SK-N-SH (cell line): ENCODE measurements around the gene RELB. TPM values are rescaled to one million over a fixed set of nuclear protein-coding genes. Genes with fewer than 3 reads are reported as not detected.
"Not testable (repeated sequence)": the region's sequence is repeated elsewhere in the genome, so short reads cannot be mapped to it uniquely, and the experiment has no call there.

Experiments used
- CTCF ChIA-PET: fragments of 300-600, 350-600 bp; formaldehyde crosslinking; extraction: SDS; loops from one replicate; lab custom pipeline; 2021; lab: Yijun Ruan, JAX
- POLR2A ChIA-PET: fragments of 350-600 bp; sonication (Branson Sonifier 250); formaldehyde crosslinking; extraction: SDS; loops from one replicate; lab custom pipeline; 2020; ENCODE audit warnings: antibody characterized with exemption, inconsistent platforms; lab: Yijun Ruan, JAX
- DNase-seq: peaks from one replicate; pipeline ENCODE4 v3.0.0; 2012
- H2AFZ ChIP-seq: fragments of 200-600 bp; sonication (generic); 2 replicates; pipeline ENCODE4 v1.8.1; 2016; ENCODE audit warnings: antibody characterized with exemption, mild to moderate bottlenecking, low read depth
- H3F3A ChIP-seq: fragments of 200-600 bp; sonication (generic); replicated peaks from 2 replicates; pipeline ENCODE3; 2016; ENCODE audit warnings: antibody characterized with exemption, mild to moderate bottlenecking; ENCODE audit not compliant: insufficient read depth
- H3K27ac ChIP-seq, 2 experiments: fragments of 200-500 bp in 1 of 2; fragments of 200-600 bp in 1 of 2; sonication (Bioruptor generic) in 1 of 2; sonication (generic), shearing (Covaris generic) in 1 of 2; 2 replicates each; pipeline versions ENCODE4 v1.5.1 to v1.6.1; 2014 to 2016; ENCODE audit warnings: low read depth in 2 of 2, inconsistent platforms in 1 of 2, low read length in 1 of 2, mild to moderate bottlenecking in 1 of 2, mixed read lengths in 1 of 2
- H3K27me3 ChIP-seq: fragments of 200-600 bp; sonication (generic), shearing (Covaris generic); 2 replicates; pipeline ENCODE4 v1.6.1; 2016; ENCODE audit warnings: mixed run types; ENCODE audit not compliant: insufficient read depth
- H3K36me3 ChIP-seq, 2 experiments: fragments of 200-500 bp in 1 of 2; fragments of 200-600 bp in 1 of 2; sonication (Bioruptor generic) in 1 of 2; sonication (generic) in 1 of 2; replicated peaks in 1 of 2; 2 replicates each; pipeline versions ENCODE3 to v1.5.1; 2014 to 2016; ENCODE audit warnings: low read length in 1 of 2, mild to moderate bottlenecking in 1 of 2; ENCODE audit not compliant: insufficient read depth in 2 of 2, control insufficient read depth in 1 of 2
- H3K4me1 ChIP-seq, 2 experiments: fragments of 200-500 bp in 1 of 2; fragments of 200-600 bp in 1 of 2; sonication (Bioruptor generic) in 1 of 2; sonication (generic), shearing (Covaris generic) in 1 of 2; 2 replicates each; pipeline versions ENCODE4 v1.5.1 to v1.6.1; 2014 to 2016; ENCODE audit warnings: low read depth in 1 of 2, low read length in 1 of 2, mixed run types in 1 of 2; ENCODE audit not compliant: insufficient read depth in 2 of 2, control insufficient read depth in 1 of 2
- H3K4me2 ChIP-seq: fragments of 200-600 bp; sonication (generic), shearing (Covaris generic); 2 replicates; pipeline ENCODE4 v1.6.1; 2017; ENCODE audit warnings: mixed run types
- H3K4me3 ChIP-seq, 2 experiments: fragments of 200-500 bp in 1 of 2; fragments of 200-600 bp in 1 of 2; sonication (Bioruptor generic) in 1 of 2; sonication (generic), shearing (Covaris generic) in 1 of 2; 2 replicates each; pipeline versions ENCODE4 v1.5.1 to v1.8.1; 2014 to 2016; ENCODE audit warnings: low read depth in 2 of 2, inconsistent platforms in 1 of 2, low read length in 1 of 2, mild to moderate bottlenecking in 1 of 2, mixed read lengths in 1 of 2, moderate library complexity in 1 of 2
- H3K79me2 ChIP-seq: fragments of 200-600 bp; sonication (generic); 2 replicates; pipeline ENCODE4 v1.8.1; 2017; ENCODE audit warnings: mild to moderate bottlenecking; ENCODE audit not compliant: insufficient read depth
- H3K9ac ChIP-seq: fragments of 200-600 bp; sonication (generic); 2 replicates; pipeline ENCODE4 v1.6.1; 2017; ENCODE audit warnings: mixed run types
- H3K9me2 ChIP-seq: fragments of 200-600 bp; sonication (generic); 2 replicates; pipeline ENCODE4 v1.6.1; 2017; ENCODE audit warnings: mixed run types
- H3K9me3 ChIP-seq: fragments of 200-600 bp; sonication (generic); 2 replicates; pipeline ENCODE4 v1.6.1; 2017; ENCODE audit warnings: mixed run types, mild to moderate bottlenecking, moderate library complexity
- H4K20me1 ChIP-seq: fragments of 200-600 bp; sonication (generic); 2 replicates; pipeline ENCODE4 v1.6.1; 2017; ENCODE audit warnings: mild to moderate bottlenecking, mixed run types; ENCODE audit not compliant: insufficient read depth
- CTCF ChIP-seq: fragments of 200-600 bp; sonication (generic); IDR thresholded peaks from 2 replicates; pipeline ENCODE4 v1.6.1; 2017; ENCODE audit warnings: antibody characterized with exemption, mild to moderate bottlenecking, moderate library complexity
- GABPA ChIP-seq: IDR thresholded peaks from 2 replicates; pipeline ENCODE4 v1.4.0; 2012; ENCODE audit warnings: low read depth, mild to moderate bottlenecking
- MXI1 ChIP-seq: IDR thresholded peaks from 2 replicates; pipeline ENCODE4 v1.6.1; 2012; ENCODE audit warnings: mild to moderate bottlenecking, low read depth, low read length, improper control_type of control experiment
- NFIC ChIP-seq: IDR thresholded peaks from 2 replicates; pipeline ENCODE4 v1.4.0; 2012; ENCODE audit warnings: borderline replicate concordance
- POLR2AphosphoS5 ChIP-seq: IDR thresholded peaks from 2 replicates; pipeline ENCODE4 v1.6.1; 2012; ENCODE audit warnings: low read depth, low read length
- RFX5 ChIP-seq: IDR thresholded peaks from 2 replicates; pipeline ENCODE4 v1.6.1; 2012; ENCODE audit warnings: mild to moderate bottlenecking, improper control_type of control experiment, low read length
- SIN3A ChIP-seq: IDR thresholded peaks from 2 replicates; pipeline ENCODE4 v1.6.1; 2012; ENCODE audit warnings: low read depth, mild to moderate bottlenecking, low read length, moderate library complexity, borderline replicate concordance
- SMC3 ChIP-seq: IDR thresholded peaks from 2 replicates; pipeline ENCODE4 v1.6.1; 2012; ENCODE audit warnings: low read depth, low read length, improper control_type of control experiment
- YY1 ChIP-seq: IDR thresholded peaks from 2 replicates; pipeline ENCODE4 v1.4.0; 2012; ENCODE audit warnings: low read depth, mild to moderate bottlenecking
- WGBS: methylation state at CpG from one replicate; pipeline ENCODE4 v1.1.6; 2017; ENCODE audit warnings: low lambda C conversion rate; 5-methylcytosine and 5-hydroxymethylcytosine counted together
- polyA plus RNA-seq, 3 experiments: library from polyadenylated mRNA; depleted of rRNA; stranded (reverse); fragments of >200 nt; gene quantifications; 2 replicates each; pipeline ENCODE4 v1.2.3, GENCODE V29; 2012
- TF ChIP-seq, protein P1 (sequence below): fragments of 150-350 bp; IDR thresholded peaks from 2 replicates; pipeline ENCODE4 v1.6.1; 2017; ENCODE audit warnings: antibody characterized with exemption, low read length, low read depth, borderline replicate concordance
- TF ChIP-seq, protein P2 (sequence below): IDR thresholded peaks from 2 replicates; pipeline ENCODE4 v1.4.0; 2012; ENCODE audit warnings: low read depth, borderline replicate concordance
- TF ChIP-seq, protein P3 (sequence below): IDR thresholded peaks from 2 replicates; pipeline ENCODE4 v1.6.1; 2012; ENCODE audit warnings: mild to moderate bottlenecking, low read depth, low read length, moderate library complexity

Gene RELB
- polyA plus RNA-seq, 1 of the 3 experiments (the other 2 are of a cell fraction), result 12.6 TPM

DNA sequence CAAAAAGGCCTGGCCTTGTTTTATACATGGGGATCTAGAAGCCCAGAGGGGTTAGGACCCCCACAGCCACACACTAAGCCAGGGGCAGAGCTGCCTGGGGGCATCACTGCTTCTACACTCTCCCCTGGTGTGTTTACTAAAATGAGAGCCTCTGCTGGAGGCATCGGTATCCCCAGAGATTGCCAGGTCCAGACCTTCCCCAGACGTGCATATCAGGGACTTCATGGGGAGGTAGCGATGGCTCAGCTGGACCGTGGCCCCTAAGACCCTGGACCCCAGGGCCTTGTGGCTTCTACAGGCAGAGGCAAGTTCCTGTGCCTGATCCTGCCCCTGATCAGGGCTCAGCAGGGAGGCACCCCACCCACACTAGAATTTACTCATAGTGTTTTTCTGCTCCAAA lies 32.6 kb upstream of the RELB start:
- Histone ChIP-seq H4K20me1 (no peaks in the 10 kb centered on the region), H3K27me3 (no peaks in the 10 kb centered on the region), H3K27ac (no peak overlapping the region), H3K4me3 (no peak overlapping the region), H3K4me1 (no peaks in the 10 kb centered on the region)
- WGBS, result 93% methylated on average over 4 of the region's 4 CpGs
- no peak for TF ChIP-seq RFX5
- no peak for TF ChIP-seq GABPA
- TF ChIP-seq, all 33 proteins: peak for 0
- Histone ChIP-seq H3K9me2 (no peaks in the 10 kb centered on the region), H3K9me3 (no peaks in the 10 kb centered on the region), H3K4me2 (no peak overlapping the region), H3K79me2 (peaks cover 12% of the 10 kb centered on the region; the same call in 1 of the 2 replicates), H2AFZ (no peak overlapping the region), H3K36me3 (peaks cover 13 to 30% of the 10 kb centered on the region in 2 experiments), H3K9ac (no peak overlapping the region), H3F3A (peaks cover 2% of the 10 kb centered on the region)
- POLR2A ChIA-PET, result no interaction called here
- DNase-seq, result no peak
- CTCF ChIA-PET, result interaction anchor here (0.9 to 1.3 kb wide), 3 partner anchors 8 to 17 kb away, joined by 3 to 5 read pairs (median 3); no protein-coding TSS in a partner anchor

DNA sequence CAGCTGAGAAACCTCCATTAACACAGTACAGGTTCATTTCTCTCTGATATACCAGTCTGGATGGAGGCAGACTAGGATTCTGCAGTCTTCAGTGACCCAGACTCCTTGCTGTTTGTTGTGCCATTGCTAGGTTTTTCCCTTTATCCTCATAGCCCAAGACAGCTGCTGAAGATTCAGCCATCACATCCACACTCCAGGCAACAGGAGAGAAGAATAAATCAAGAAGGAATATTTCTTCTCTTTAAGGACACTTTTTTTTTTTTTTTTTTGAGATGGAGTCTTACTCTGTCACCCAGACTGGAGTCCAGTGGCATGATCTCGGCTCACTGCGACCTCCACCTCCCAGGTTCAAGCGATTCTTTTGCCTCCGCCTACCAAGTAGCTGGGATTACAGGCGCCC lies 31.8 kb upstream of the RELB start:
- Histone ChIP-seq H4K20me1 (no peaks in the 10 kb centered on the region), H3K4me1 (no peaks in the 10 kb centered on the region), H3K9ac (no peak overlapping the region), H3F3A (peaks cover 2% of the 10 kb centered on the region), H3K36me3 (peaks cover 13 to 35% of the 10 kb centered on the region in 2 experiments), H3K9me2 (no peaks in the 10 kb centered on the region), H3K27me3 (no peaks in the 10 kb centered on the region), H3K4me3 (no peak overlapping the region), H3K27ac (no peak overlapping the region), H3K79me2 (peaks cover 12% of the 10 kb centered on the region; the same call in 1 of the 2 replicates)
- POLR2A ChIA-PET, result no interaction called here
- WGBS, result 96% methylated on average over 5 of the region's 5 CpGs
- TF ChIP-seq CTCF (no peak), POLR2AphosphoS5 (no peak), NFIC (no peak), YY1 (no peak), SMC3 (no peak), GABPA (no peak), MXI1 (no peak), SIN3A (no peak)
- TF ChIP-seq, protein P1, sequence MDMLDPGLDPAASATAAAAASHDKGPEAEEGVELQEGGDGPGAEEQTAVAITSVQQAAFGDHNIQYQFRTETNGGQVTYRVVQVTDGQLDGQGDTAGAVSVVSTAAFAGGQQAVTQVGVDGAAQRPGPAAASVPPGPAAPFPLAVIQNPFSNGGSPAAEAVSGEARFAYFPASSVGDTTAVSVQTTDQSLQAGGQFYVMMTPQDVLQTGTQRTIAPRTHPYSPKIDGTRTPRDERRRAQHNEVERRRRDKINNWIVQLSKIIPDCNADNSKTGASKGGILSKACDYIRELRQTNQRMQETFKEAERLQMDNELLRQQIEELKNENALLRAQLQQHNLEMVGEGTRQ, result no peak
- TF ChIP-seq, protein P2, sequence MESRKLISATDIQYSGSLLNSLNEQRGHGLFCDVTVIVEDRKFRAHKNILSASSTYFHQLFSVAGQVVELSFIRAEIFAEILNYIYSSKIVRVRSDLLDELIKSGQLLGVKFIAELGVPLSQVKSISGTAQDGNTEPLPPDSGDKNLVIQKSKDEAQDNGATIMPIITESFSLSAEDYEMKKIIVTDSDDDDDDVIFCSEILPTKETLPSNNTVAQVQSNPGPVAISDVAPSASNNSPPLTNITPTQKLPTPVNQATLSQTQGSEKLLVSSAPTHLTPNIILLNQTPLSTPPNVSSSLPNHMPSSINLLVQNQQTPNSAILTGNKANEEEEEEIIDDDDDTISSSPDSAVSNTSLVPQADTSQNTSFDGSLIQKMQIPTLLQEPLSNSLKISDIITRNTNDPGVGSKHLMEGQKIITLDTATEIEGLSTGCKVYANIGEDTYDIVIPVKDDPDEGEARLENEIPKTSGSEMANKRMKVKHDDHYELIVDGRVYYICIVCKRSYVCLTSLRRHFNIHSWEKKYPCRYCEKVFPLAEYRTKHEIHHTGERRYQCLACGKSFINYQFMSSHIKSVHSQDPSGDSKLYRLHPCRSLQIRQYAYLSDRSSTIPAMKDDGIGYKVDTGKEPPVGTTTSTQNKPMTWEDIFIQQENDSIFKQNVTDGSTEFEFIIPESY, result no peak
- TF ChIP-seq, protein P3, sequence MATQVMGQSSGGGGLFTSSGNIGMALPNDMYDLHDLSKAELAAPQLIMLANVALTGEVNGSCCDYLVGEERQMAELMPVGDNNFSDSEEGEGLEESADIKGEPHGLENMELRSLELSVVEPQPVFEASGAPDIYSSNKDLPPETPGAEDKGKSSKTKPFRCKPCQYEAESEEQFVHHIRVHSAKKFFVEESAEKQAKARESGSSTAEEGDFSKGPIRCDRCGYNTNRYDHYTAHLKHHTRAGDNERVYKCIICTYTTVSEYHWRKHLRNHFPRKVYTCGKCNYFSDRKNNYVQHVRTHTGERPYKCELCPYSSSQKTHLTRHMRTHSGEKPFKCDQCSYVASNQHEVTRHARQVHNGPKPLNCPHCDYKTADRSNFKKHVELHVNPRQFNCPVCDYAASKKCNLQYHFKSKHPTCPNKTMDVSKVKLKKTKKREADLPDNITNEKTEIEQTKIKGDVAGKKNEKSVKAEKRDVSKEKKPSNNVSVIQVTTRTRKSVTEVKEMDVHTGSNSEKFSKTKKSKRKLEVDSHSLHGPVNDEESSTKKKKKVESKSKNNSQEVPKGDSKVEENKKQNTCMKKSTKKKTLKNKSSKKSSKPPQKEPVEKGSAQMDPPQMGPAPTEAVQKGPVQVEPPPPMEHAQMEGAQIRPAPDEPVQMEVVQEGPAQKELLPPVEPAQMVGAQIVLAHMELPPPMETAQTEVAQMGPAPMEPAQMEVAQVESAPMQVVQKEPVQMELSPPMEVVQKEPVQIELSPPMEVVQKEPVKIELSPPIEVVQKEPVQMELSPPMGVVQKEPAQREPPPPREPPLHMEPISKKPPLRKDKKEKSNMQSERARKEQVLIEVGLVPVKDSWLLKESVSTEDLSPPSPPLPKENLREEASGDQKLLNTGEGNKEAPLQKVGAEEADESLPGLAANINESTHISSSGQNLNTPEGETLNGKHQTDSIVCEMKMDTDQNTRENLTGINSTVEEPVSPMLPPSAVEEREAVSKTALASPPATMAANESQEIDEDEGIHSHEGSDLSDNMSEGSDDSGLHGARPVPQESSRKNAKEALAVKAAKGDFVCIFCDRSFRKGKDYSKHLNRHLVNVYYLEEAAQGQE, result no peak
- TF ChIP-seq, all 33 proteins: peak for 0
- Histone ChIP-seq H3K9me3 (no peaks in the 10 kb centered on the region), H2AFZ (no peak overlapping the region), H3K4me2 (no peak overlapping the region)
- no peak for DNase-seq
- CTCF ChIA-PET, result interaction anchor here (0.9 kb wide), 1 partner anchor 17 kb away, joined by 3 read pairs; no protein-coding TSS in a partner anchor

- not testable (repeated sequence) for H3K9ac ChIP-seq, H3K9me3 ChIP-seq, H3K9me2 ChIP-seq, H3K4me1 ChIP-seq, H4K20me1 ChIP-seq, H3K27ac ChIP-seq, H3K27me3 ChIP-seq, H2AFZ ChIP-seq, H3F3A ChIP-seq, H3K4me3 ChIP-seq, DNase-seq, H3K4me2 ChIP-seq
- H3K79me2 ChIP-seq, result peaks cover 12% of the 10 kb centered on the region; the same call in 1 of the 2 replicates
- ChIA-PET CTCF (interaction anchor here (0.8 to 1.6 kb wide), 4 partner anchors 13 to 67 kb away, joined by 3 to 4 read pairs (median 3); no protein-coding TSS in a partner anchor), POLR2A (interaction anchor here (0.6 kb wide), 1 partner anchor 8 kb away, joined by 4 read pairs; no protein-coding TSS in a partner anchor)
- 88% methylated on average over 6 of the region's 6 CpGs for WGBS
- H3K36me3 ChIP-seq, result peaks cover 19 to 44% of the 10 kb centered on the region in 2 experiments
These were observed 29.8 kb upstream of the RELB start for GRCh38 chr19:44971451-44971850.
